Measurements from ENCODE around the gene RPH3AL. TPM values are rescaled to one million over a fixed set of nuclear protein-coding genes. Genes with fewer than 3 reads are reported as not detected.

The RPH3AL gene
- polyA plus RNA-seq, 1 experiment: 4.0 TPM

- TF ChIP-seq CTCF (IDR thresholded peaks at IDR 0.05; ENCODE audit: insufficient read depth, low read depth, low read length): no peak
- ChIA-PET POLR2A (no interaction called here), CTCF (no interaction called here)
- no peak for DNase-seq (ENCODE audit: low read depth)
- Histone ChIP-seq H3K4me3 (ENCODE audit: low read depth, low read length) (no peak overlapping the region), H3K27me3 (ENCODE audit: control insufficient read depth, insufficient read depth, low read length) (peaks cover 4% of the 10 kb centered on the region), H3K36me3 (ENCODE audit: control insufficient read depth, insufficient read depth, low read length) (no peaks in the 10 kb centered on the region)
These were observed 56.2 kb downstream of the RPH3AL start for GRCh38 chr17:296379-296778.

- Histone ChIP-seq H3K36me3 (ENCODE audit: control insufficient read depth, insufficient read depth, low read length) (no peaks in the 10 kb centered on the region), H3K27me3 (ENCODE audit: control insufficient read depth, insufficient read depth, low read length) (peaks cover 4% of the 10 kb centered on the region), H3K4me3 (ENCODE audit: low read depth, low read length) (no peak overlapping the region)
- POLR2A ChIA-PET: no interaction called here
- no peak for DNase-seq (ENCODE audit: low read depth)
- TF ChIP-seq CTCF (IDR thresholded peaks at IDR 0.05; ENCODE audit: insufficient read depth, low read depth, low read length): no peak
- CTCF ChIA-PET: interaction anchor here (0.8 to 1.1 kb wide), 3 partner anchors 9 to 12 kb away, joined by 4 to 5 read pairs (median 4); no protein-coding TSS in a partner anchor
These were observed 59.9 kb downstream of the RPH3AL start for GRCh38 chr17:292531-293382.

- TF ChIP-seq CTCF (IDR thresholded peaks at IDR 0.05; ENCODE audit: insufficient read depth, low read depth, low read length): no peak
- no peaks in the 10 kb centered on the region for H3K36me3 ChIP-seq (ENCODE audit: control insufficient read depth, insufficient read depth, low read length)
- DNase-seq (ENCODE audit: low read depth): no peak
- ChIA-PET POLR2A (no interaction called here), CTCF (interaction anchor here (0.8 to 1.1 kb wide), 3 partner anchors 9 to 11 kb away, joined by 4 to 5 read pairs (median 4); no protein-coding TSS in a partner anchor)
- H3K27me3 ChIP-seq (ENCODE audit: control insufficient read depth, insufficient read depth, low read length): peaks cover 3% of the 10 kb centered on the region
- no peak overlapping the region for H3K4me3 ChIP-seq (ENCODE audit: low read depth, low read length)
These were observed 60.6 kb downstream of the RPH3AL start for GRCh38 chr17:292016-292415.

GRCh38 chr17:291587-291986, 61.0 kb downstream of the RPH3AL start:
- H3K36me3 ChIP-seq (ENCODE audit: control insufficient read depth, insufficient read depth, low read length): no peaks in the 10 kb centered on the region
- peaks cover 3% of the 10 kb centered on the region for H3K27me3 ChIP-seq (ENCODE audit: control insufficient read depth, insufficient read depth, low read length)
- DNase-seq (ENCODE audit: low read depth): no peak
- ChIA-PET POLR2A (no interaction called here), CTCF (interaction anchor here (0.8 to 1.1 kb wide), 3 partner anchors 8 to 11 kb away, joined by 4 to 5 read pairs (median 4); no protein-coding TSS in a partner anchor)
- no peak overlapping the region for H3K4me3 ChIP-seq (ENCODE audit: low read depth, low read length)
- TF ChIP-seq CTCF (IDR thresholded peaks at IDR 0.05; ENCODE audit: insufficient read depth, low read depth, low read length): no peak

GRCh38 chr17:290626-291025, 62.0 kb downstream of the RPH3AL start:
- ChIA-PET CTCF (no interaction called here), POLR2A (no interaction called here)
- H3K4me3 ChIP-seq (ENCODE audit: low read depth, low read length): no peak overlapping the region
- no peaks in the 10 kb centered on the region for H3K36me3 ChIP-seq (ENCODE audit: control insufficient read depth, insufficient read depth, low read length)
- no peak for TF ChIP-seq CTCF (IDR thresholded peaks at IDR 0.05; ENCODE audit: insufficient read depth, low read depth, low read length)
- no peak for DNase-seq (ENCODE audit: low read depth)
- peaks cover 3% of the 10 kb centered on the region for H3K27me3 ChIP-seq (ENCODE audit: control insufficient read depth, insufficient read depth, low read length)
